AG09309 (cell line): ENCODE results near the gene TMEM151B.
"Not testable (repeated sequence)": the region's sequence is repeated elsewhere in the genome, so short reads cannot be mapped to it uniquely, and the experiment has no call there.

Experiments used
- DNase-seq: peaks from one replicate; pipeline ENCODE4 v3.0.0-alpha.2; 2010; ENCODE audit warnings: low read depth
- H3K4me3 ChIP-seq: 2 replicates; pipeline ENCODE4 v1.5.1; 2011; ENCODE audit warnings: mild to moderate bottlenecking, low read depth, low read length, moderate library complexity; ENCODE audit not compliant: control insufficient read depth
- CTCF ChIP-seq: IDR thresholded peaks from 2 replicates; pipeline ENCODE4 v1.5.1; 2011; ENCODE audit warnings: mild to moderate bottlenecking, low read depth, low read length, inconsistent platforms; ENCODE audit not compliant: insufficient read depth, control insufficient read depth; ENCODE audit errors: missing control alignments

TMEM151B gene

GRCh38 chr6:44228433-44228832, 41.8 kb upstream of the TMEM151B start:
- TF ChIP-seq CTCF: no peak
- H3K4me3 ChIP-seq: no peak overlapping the region
- no peak for DNase-seq

- H3K4me3 ChIP-seq: no peak overlapping the region
- no peak for DNase-seq
- TF ChIP-seq CTCF: no peak
Measured at GRCh38 chr6:44228836-44229235, 41.4 kb upstream of the TMEM151B start.

- no peak for TF ChIP-seq CTCF
- H3K4me3 ChIP-seq: no peak overlapping the region
- DNase-seq: no peak
Measured at GRCh38 chr6:44229376-44230033, 40.7 kb upstream of the TMEM151B start.

GRCh38 chr6:44230034-44230675, 40.1 kb upstream of the TMEM151B start:
- TF ChIP-seq CTCF: no peak
- H3K4me3 ChIP-seq: no peak overlapping the region
- no peak for DNase-seq

DNA sequence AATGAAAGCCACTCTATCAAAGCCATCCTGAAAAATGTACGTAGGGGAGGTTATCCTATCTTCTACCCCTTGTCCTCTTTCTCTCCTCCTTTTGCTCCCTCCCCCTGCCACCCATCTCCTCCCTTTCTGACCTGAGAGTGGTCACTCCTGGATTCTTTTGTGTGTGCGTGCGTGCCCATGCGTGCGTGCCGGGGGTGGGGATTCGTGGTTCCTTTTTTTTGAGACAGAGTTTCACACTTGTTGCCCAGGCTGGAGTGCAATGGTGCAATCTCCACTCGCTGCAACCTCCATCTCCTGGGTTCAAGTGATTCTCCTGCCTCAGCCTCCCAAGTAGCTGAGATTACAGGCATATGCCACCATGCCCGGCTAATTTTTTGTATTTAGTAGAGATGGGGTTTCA, 38.8 kb upstream of the TMEM151B start:
- not testable (repeated sequence) for H3K4me3 ChIP-seq, DNase-seq

- H3K4me3 ChIP-seq: no peak overlapping the region
- no peak for DNase-seq
- no peak for TF ChIP-seq CTCF
Measured at GRCh38 chr6:44232676-44233566, 37.3 kb upstream of the TMEM151B start.
